Endothelial cell of umbilical vein (primary cell): Measurements from ENCODE around the gene ALK. TPM values are rescaled to one million over a fixed set of nuclear protein-coding genes. Genes with fewer than 3 reads are reported as not detected.

Experiments used
- BruUV-seq: library from RNA; stranded (reverse); fragments of 400-500 nt; replicated peaks from 2 replicates; lab custom pipeline; 2021; lab: Mats Ljungman, UMichigan
- CTCF ChIA-PET: fragments of 300-600, 350-600 bp; sonication (Branson Sonifier 250); formaldehyde crosslinking; loops from one replicate; lab custom pipeline; 2021; ENCODE audit warnings: antibody characterized with exemption, inconsistent platforms; lab: Charles Lee
- POLR2A ChIA-PET: fragments of 300-600, 350-600 bp; sonication (Branson Sonifier 250); formaldehyde crosslinking; loops from one replicate; lab custom pipeline; 2021; ENCODE audit warnings: antibody characterized with exemption, inconsistent platforms; lab: Charles Lee
- DNase-seq: peaks from one replicate; pipeline ENCODE4 v3.0.0-alpha.2; 2011; ENCODE audit warnings: low read depth, low spot score
- FAIRE-seq: peaks from 2 replicates; lab custom pipeline; 2011; peaks lifted over from hg19 to GRCh38; lab: Jason Lieb, UNC
- H2AFZ ChIP-seq: 2 replicates; pipeline ENCODE4 v1.6.0; 2012; ENCODE audit warnings: low read depth, low read length, control low read depth, inconsistent platforms
- H3K27ac ChIP-seq: 2 replicates; pipeline ENCODE4 v1.5.1; 2011; ENCODE audit warnings: low read depth, mild to moderate bottlenecking, control low read depth, low read length, moderate library complexity; ENCODE audit not compliant: insufficient read depth
- H3K27me3 ChIP-seq, 2 experiments: 2 replicates each; pipeline versions ENCODE4 v1.6.0 to v1.6.1; 2011; ENCODE audit warnings: low read length in 2 of 2, mixed read lengths in 1 of 2; ENCODE audit not compliant: control insufficient read depth in 2 of 2, insufficient read depth in 2 of 2
- H3K36me3 ChIP-seq, 2 experiments: 2 replicates in 1 of 2; 3 replicates in 1 of 2; pipeline ENCODE4 v1.5.1; 2011; ENCODE audit warnings: low read length in 2 of 2, mild to moderate bottlenecking in 1 of 2, moderate library complexity in 1 of 2; ENCODE audit not compliant: control insufficient read depth in 2 of 2, insufficient read depth in 2 of 2; ENCODE audit errors: extremely low read depth in 1 of 2
- H3K4me1 ChIP-seq: 3 replicates; pipeline ENCODE4 v1.5.1; 2011; ENCODE audit warnings: mild to moderate bottlenecking, low read length; ENCODE audit not compliant: control insufficient read depth, insufficient read depth; ENCODE audit errors: extremely low read depth
- H3K4me2 ChIP-seq: 2 replicates; pipeline ENCODE4 v1.6.1; 2011; ENCODE audit warnings: low read length, control low read depth, mixed read lengths; ENCODE audit not compliant: insufficient read depth
- H3K4me3 ChIP-seq, 3 experiments: fragments of 200-600 bp in 1 of 3; sonication (generic), shearing (Covaris generic) in 1 of 3; replicated peaks in 1 of 3; 2 replicates each; pipeline ENCODE4 v1.5.1; 2011 to 2016; ENCODE audit warnings: control low read depth in 3 of 3, low read length in 3 of 3, mild to moderate bottlenecking in 2 of 3, inconsistent platforms in 1 of 3, low read depth in 1 of 3, moderate library complexity in 1 of 3; ENCODE audit not compliant: insufficient read depth in 1 of 3
- H3K79me2 ChIP-seq: 2 replicates; pipeline ENCODE4 v1.6.0; 2012; ENCODE audit warnings: low read length, inconsistent platforms; ENCODE audit not compliant: control insufficient read depth, insufficient read depth
- H3K9ac ChIP-seq: replicated peaks from 2 replicates; pipeline ENCODE3; 2011; ENCODE audit warnings: low read length, control low read depth; ENCODE audit not compliant: insufficient read depth; ENCODE audit errors: extremely low read depth
- H3K9me1 ChIP-seq: replicated peaks from 3 replicates; pipeline ENCODE4 v1.6.0; 2011; ENCODE audit warnings: mild to moderate bottlenecking, low read length; ENCODE audit not compliant: control insufficient read depth, insufficient read depth; ENCODE audit errors: extremely low read depth
- H3K9me3 ChIP-seq: replicated peaks from 2 replicates; pipeline ENCODE4 v1.5.1; 2012; ENCODE audit warnings: low read length, inconsistent platforms; ENCODE audit not compliant: control insufficient read depth, insufficient read depth
- H4K20me1 ChIP-seq: replicated peaks from 2 replicates; pipeline ENCODE3; 2011; ENCODE audit warnings: mild to moderate bottlenecking, low read length; ENCODE audit not compliant: control insufficient read depth, insufficient read depth; ENCODE audit errors: extremely low read depth
- CTCF ChIP-seq, 2 donors: IDR thresholded peaks; 1 replicate in 1 of 2; 2 replicates in 1 of 2; pipeline ENCODE4 v1.5.1; 2011; ENCODE audit warnings: low read length in 2 of 2, mild to moderate bottlenecking in 2 of 2, moderate library complexity in 2 of 2, control low read depth in 1 of 2, inconsistent platforms in 1 of 2, low read depth in 1 of 2; ENCODE audit not compliant: insufficient read depth in 1 of 2; ENCODE audit errors: extremely low read depth in 1 of 2
- EZH2 ChIP-seq: IDR thresholded peaks from 2 replicates; pipeline ENCODE4 v1.6.1; 2012; ENCODE audit warnings: borderline replicate concordance, low read depth, mild to moderate bottlenecking, moderate library complexity, low read length, inconsistent platforms; ENCODE audit not compliant: severe bottlenecking
- FOS ChIP-seq: IDR thresholded peaks from 2 replicates; pipeline ENCODE4 v1.6.1; 2011; ENCODE audit warnings: mild to moderate bottlenecking, low read length, moderate library complexity, borderline replicate concordance; ENCODE audit not compliant: insufficient read depth
- GATA2 ChIP-seq: IDR thresholded peaks from 2 replicates; pipeline ENCODE4 v1.7.0; 2011; ENCODE audit warnings: low read depth, mild to moderate bottlenecking, moderate library complexity, mixed read lengths, low read length; ENCODE audit not compliant: insufficient read length, insufficient read depth
- JUN ChIP-seq: IDR thresholded peaks from 2 replicates; pipeline ENCODE4 v1.6.1; 2011; ENCODE audit warnings: borderline replicate concordance, low read depth; ENCODE audit not compliant: insufficient read length, insufficient read depth
- MAX ChIP-seq: IDR thresholded peaks from 2 replicates; pipeline ENCODE4 v1.6.1; 2011; ENCODE audit not compliant: insufficient read depth, insufficient read length
- MYC ChIP-seq: IDR thresholded peaks from one replicate; pipeline ENCODE4 v1.6.1; 2011; ENCODE audit warnings: mild to moderate bottlenecking, low read depth, low read length
- POLR2A ChIP-seq: IDR thresholded peaks from 2 replicates; pipeline ENCODE4 v1.6.1; 2012; ENCODE audit warnings: low read depth, mild to moderate bottlenecking, control low read depth, low read length
- POLR2AphosphoS5 ChIP-seq: IDR thresholded peaks from 2 replicates; pipeline ENCODE4 v1.6.1; 2012; ENCODE audit warnings: low read depth, mild to moderate bottlenecking, control low read depth, low read length, moderate library complexity; ENCODE audit not compliant: insufficient read depth
- dilution Hi-C: fragments of 300-500 bp; cut with MboI; formaldehyde crosslinking; loops from one replicate; pipeline ENCODE4 v1.15.0; 2019; ENCODE audit warnings: low sequenced_read_pairs; ENCODE audit not compliant: extremely low pct_ligation_motif_present
- intact Hi-C: fragments of 100-400 bp; cut with micrococcal nuclease; formaldehyde crosslinking; loops from one replicate; pipeline ENCODE4 v1.10.0; 2022
- polyA plus RNA-seq, 4 experiments: library from polyadenylated mRNA; depleted of rRNA in 3 of 4; stranded (reverse) in 3 of 4; unstranded in 1 of 4; fragments of >200 nt; gene quantifications; 2 replicates each; pipeline versions ENCODE4 v1.2.1 to v1.2.3, GENCODE V29; 2011 to 2012; ENCODE audit warnings: missing spikeins in 1 of 4
- total RNA-seq: library from RNA; stranded (reverse); gene quantifications from 2 replicates; pipeline ENCODE4 v1.2.3, GENCODE V29; 2021

Gene ALK
- total and polyA plus RNA-seq, 2 donors (not counting 3 experiments of a cell fraction or from before 2014, with no cell fraction given), result not detected

- Histone ChIP-seq H3K79me2 (no peaks in the 10 kb centered on the region), H4K20me1 (no peaks in the 10 kb centered on the region), H2AFZ (no peak overlapping the region), H3K4me1 (no peaks in the 10 kb centered on the region), H3K4me3 (no peak overlapping the region), H3K9me1 (no peaks in the 10 kb centered on the region), H3K9ac (no peak overlapping the region), H3K9me3 (no peaks in the 10 kb centered on the region), H3K36me3 (no peaks in the 10 kb centered on the region), H3K27me3 (no peaks in the 10 kb centered on the region), H3K27ac (no peak overlapping the region), H3K4me2 (no peak overlapping the region)
- dilution Hi-C loops (no loop called here), intact Hi-C loops (no loop called here)
- DNase-seq, result no peak
- TF ChIP-seq MAX (no peak), CTCF (IDR thresholded peaks at IDR 0.05; ENCODE audit: extremely low read depth in 1 of 2, insufficient read depth in 1 of 2, low read depth in 1 of 2, low read length in 2 of 2) (no peak), MYC (no peak), JUN (no peak)
- no TSS peak for BruUV-seq
- no peak for FAIRE-seq
- POLR2A ChIA-PET, result no interaction called here
- CTCF ChIA-PET, result no interaction called here
Measured at GRCh38 chr2:29689666-29690065, 231.7 kb downstream of the ALK start.

- POLR2A ChIA-PET, result no interaction called here
- Histone ChIP-seq H3K9me3 (no peaks in the 10 kb centered on the region), H3K4me3 (no peak overlapping the region), H3K27ac (no peak overlapping the region), H2AFZ (no peak overlapping the region), H3K27me3 (no peaks in the 10 kb centered on the region), H4K20me1 (no peaks in the 10 kb centered on the region), H3K9ac (no peak overlapping the region), H3K79me2 (no peaks in the 10 kb centered on the region), H3K4me1 (no peaks in the 10 kb centered on the region), H3K36me3 (no peaks in the 10 kb centered on the region), H3K9me1 (no peaks in the 10 kb centered on the region), H3K4me2 (no peak overlapping the region)
- TF ChIP-seq POLR2A (no peak), EZH2 (no peak), POLR2AphosphoS5 (no peak), MYC (no peak), CTCF (IDR thresholded peaks at IDR 0.05; ENCODE audit: extremely low read depth in 1 of 2, insufficient read depth in 1 of 2, low read depth in 1 of 2, low read length in 2 of 2) (no peak), FOS (no peak), MAX (no peak), GATA2 (no peak), JUN (no peak)
- no TSS peak for BruUV-seq
- DNase-seq, result no peak
- dilution Hi-C loops (no loop called here), intact Hi-C loops (no loop called here)
- FAIRE-seq, result no peak
- CTCF ChIA-PET, result no interaction called here
Measured at GRCh38 chr2:29688429-29688828, 233.0 kb downstream of the ALK start.
